IMR-90 (cell line): Measurements from ENCODE around the gene PLA2G2A. TPM values are rescaled to one million over a fixed set of nuclear protein-coding genes. Genes with fewer than 3 reads are reported as not detected.

ENCODE experiments used
- ATAC-seq: fragments of 200-7000 bp; cut with Tn5 transposase; 2 replicates; pipeline ENCODE4 v1.9.1; 2020; ENCODE audit warnings: low read depth, mild to moderate bottlenecking, moderate library complexity
- BruUV-seq: library from RNA; stranded (reverse); fragments of 400-500 nt; replicated peaks from 2 replicates; lab custom pipeline; 2021; lab: Mats Ljungman, UMichigan
- CTCF ChIA-PET: fragments of 300-600 bp; formaldehyde crosslinking; extraction: SDS; loops from one replicate; lab custom pipeline; 2021; ENCODE audit warnings: antibody characterized with exemption; lab: Yijun Ruan, JAX
- POLR2A ChIA-PET: fragments of 300-600 bp; sonication (Branson Sonifier 250); formaldehyde crosslinking; loops from one replicate; lab custom pipeline; 2022; ENCODE audit warnings: antibody characterized with exemption; ENCODE audit not compliant: unreplicated experiment; lab: Charles Lee
- DNase-seq: peaks from one replicate; pipeline ENCODE4 v3.0.0; 2013
- H2AFZ ChIP-seq: replicated peaks from 2 replicates; pipeline ENCODE3; 2013; ENCODE audit warnings: low read length, mild to moderate bottlenecking; ENCODE audit not compliant: poor library complexity
- H2AK5ac ChIP-seq: 2 replicates; pipeline ENCODE4 v1.6.1; 2013; ENCODE audit warnings: low read depth, low read length, inconsistent platforms
- H2AK9ac ChIP-seq: replicated peaks from 2 replicates; pipeline ENCODE3; 2013; ENCODE audit warnings: mild to moderate bottlenecking, low read depth, low read length, moderate library complexity; ENCODE audit not compliant: poor library complexity
- H2BK120ac ChIP-seq: 2 replicates; pipeline ENCODE4 v1.6.1; 2013; ENCODE audit warnings: low read depth, low read length, inconsistent platforms
- H2BK15ac ChIP-seq: 3 replicates; pipeline ENCODE4 v1.6.1; 2013; ENCODE audit warnings: low read depth, low read length, inconsistent platforms
- H2BK20ac ChIP-seq: 2 replicates; pipeline ENCODE4 v1.6.1; 2013; ENCODE audit warnings: low read depth, mild to moderate bottlenecking, inconsistent platforms, low read length, moderate library complexity
- H2BK5ac ChIP-seq: 2 replicates; pipeline ENCODE4 v1.6.1; 2013; ENCODE audit warnings: mild to moderate bottlenecking, low read depth, low read length, inconsistent platforms; ENCODE audit not compliant: poor library complexity, severe bottlenecking
- H3K14ac ChIP-seq: replicated peaks from 2 replicates; pipeline ENCODE4 v1.6.1; 2013; ENCODE audit warnings: low read depth, low read length, inconsistent platforms
- H3K18ac ChIP-seq: 2 replicates; pipeline ENCODE4 v1.6.1; 2013; ENCODE audit warnings: low read depth, low read length, control low read depth
- H3K23ac ChIP-seq: 2 replicates; pipeline ENCODE4 v1.6.1; 2013; ENCODE audit warnings: low read depth, low read length, inconsistent platforms
- H3K27ac ChIP-seq: 2 replicates; pipeline ENCODE4 v1.5.1; 2013; ENCODE audit warnings: mild to moderate bottlenecking, control low read depth, low read length; ENCODE audit not compliant: insufficient read depth
- H3K27me3 ChIP-seq: 2 replicates; pipeline ENCODE4 v1.6.1; 2013; ENCODE audit warnings: low read length; ENCODE audit not compliant: control insufficient read depth, insufficient read depth
- H3K36me3 ChIP-seq: 2 replicates; pipeline ENCODE4 v1.6.1; 2013; ENCODE audit warnings: low read length, mixed read lengths; ENCODE audit not compliant: control insufficient read depth, insufficient read depth
- H3K4ac ChIP-seq: 2 replicates; pipeline ENCODE4 v1.6.1; 2013; ENCODE audit warnings: low read depth, low read length, inconsistent platforms
- H3K4me1 ChIP-seq: 2 replicates; pipeline ENCODE4 v1.6.1; 2013; ENCODE audit warnings: low read length, mixed read lengths; ENCODE audit not compliant: control insufficient read depth, insufficient read depth
- H3K4me2 ChIP-seq: 2 replicates; pipeline ENCODE4 v1.6.1; 2013; ENCODE audit warnings: low read depth, mild to moderate bottlenecking, control low read depth, low read length, moderate library complexity
- H3K4me3 ChIP-seq: 2 replicates; pipeline ENCODE4 v1.5.1; 2013; ENCODE audit warnings: low read depth, mild to moderate bottlenecking, control low read depth, low read length, moderate library complexity; ENCODE audit not compliant: insufficient read depth
- H3K56ac ChIP-seq: 2 replicates; pipeline ENCODE4 v1.6.1; 2013; ENCODE audit warnings: low read length, inconsistent platforms; ENCODE audit not compliant: insufficient read depth; ENCODE audit errors: extremely low read depth
- H3K79me1 ChIP-seq, 2 experiments: 2 replicates each; pipeline ENCODE4 v1.6.1; 2013; ENCODE audit warnings: low read length in 2 of 2, inconsistent platforms in 1 of 2, low read depth in 1 of 2
- H3K9ac ChIP-seq: 2 replicates; pipeline ENCODE4 v1.6.1; 2013; ENCODE audit warnings: low read depth, low read length, control low read depth
- H3K9me1 ChIP-seq: 2 replicates; pipeline ENCODE4 v1.6.1; 2013; ENCODE audit warnings: low read length, inconsistent platforms; ENCODE audit not compliant: insufficient read depth
- H3K9me3 ChIP-seq: 2 replicates; pipeline ENCODE4 v1.6.1; 2013; ENCODE audit warnings: low read length; ENCODE audit not compliant: control insufficient read depth, insufficient read depth
- H4K20me1 ChIP-seq: 2 replicates; pipeline ENCODE4 v1.6.1; 2013; ENCODE audit warnings: low read length, inconsistent platforms; ENCODE audit not compliant: insufficient read depth
- H4K5ac ChIP-seq: 2 replicates; pipeline ENCODE4 v1.6.1; 2013; ENCODE audit warnings: mild to moderate bottlenecking, low read depth, low read length, control low read depth
- H4K8ac ChIP-seq, 2 experiments: 2 replicates each; pipeline ENCODE4 v1.6.1; 2013; ENCODE audit warnings: low read depth in 2 of 2, low read length in 2 of 2, control low read depth in 1 of 2, inconsistent platforms in 1 of 2
- H4K91ac ChIP-seq: 2 replicates; pipeline ENCODE4 v1.6.1; 2013; ENCODE audit warnings: low read depth, low read length, inconsistent platforms; ENCODE audit not compliant: insufficient read depth
- BHLHE40 ChIP-seq: fragments of 150-350 bp; IDR thresholded peaks from 2 replicates; pipeline ENCODE4 v1.6.1; 2016; ENCODE audit warnings: mild to moderate bottlenecking, low read depth, low read length
- ELK1 ChIP-seq: fragments of 150-350 bp; IDR thresholded peaks from 2 replicates; pipeline ENCODE4 v1.6.1; 2016; ENCODE audit warnings: low read depth, mild to moderate bottlenecking, low read length, moderate library complexity, borderline replicate concordance
- RFX5 ChIP-seq: IDR thresholded peaks from 2 replicates; pipeline ENCODE4 v1.8.0; 2012; ENCODE audit warnings: low read depth, mild to moderate bottlenecking, low read length, moderate library complexity
- USF2 ChIP-seq: fragments of 150-350 bp; IDR thresholded peaks from 2 replicates; pipeline ENCODE4 v1.6.1; 2017; ENCODE audit warnings: mild to moderate bottlenecking, antibody characterized with exemption, low read length, low read depth
- WGBS, 2 experiments: methylation state at CpG; one replicate each; pipeline versions ENCODE4 v1.1.5 to v1.1.7; 2013; ENCODE audit warnings: missing lambda C conversion rate in 2 of 2; ENCODE audit not compliant: insufficient read length in 1 of 2; ENCODE audit errors: extremely low coverage in 2 of 2; 5-methylcytosine and 5-hydroxymethylcytosine counted together
- dilution Hi-C: fragments of 300-500 bp; cut with HindIII; formaldehyde crosslinking; loops from one replicate; pipeline ENCODE4 v1.14.3; 2018; ENCODE audit warnings: low sequenced_read_pairs; ENCODE audit not compliant: unreplicated experiment
- in situ Hi-C: fragments of 300-500 bp; cut with MboI; formaldehyde crosslinking; loops from 3 replicates; pipeline ENCODE4 v1.14.3; 2019; ENCODE audit warnings: low sequenced_read_pairs, inconsistent platforms, mixed read lengths
- intact Hi-C: fragments of 100-400 bp; cut with micrococcal nuclease; formaldehyde crosslinking; loops from 2 replicates; pipeline ENCODE4 v1.10.0; 2022
- polyA plus RNA-seq, 3 experiments: library from polyadenylated mRNA; depleted of rRNA; stranded (reverse); fragments of >200 nt; gene quantifications; 2 replicates each; pipeline ENCODE4 v1.2.3, GENCODE V29; 2012; ENCODE audit warnings: low replicate concordance in 1 of 3
- total RNA-seq: library from RNA; depleted of rRNA; stranded (reverse); fragments of >200 nt; gene quantifications from 2 replicates; pipeline ENCODE4 v1.2.3, GENCODE V29; 2012

The PLA2G2A gene
- total and polyA plus RNA-seq, 2 of the 4 experiments (the other 2 are of a cell fraction), result not detected

- dilution Hi-C loops, result no loop called here
- Histone ChIP-seq H3K56ac (no peak overlapping the region), H3K27me3 (peaks cover 12% of the 10 kb centered on the region), H3K9ac (no peak overlapping the region), H3K4me1 (no peaks in the 10 kb centered on the region), H2BK20ac (no peak overlapping the region), H2AFZ (no peak overlapping the region), H3K18ac (no peak overlapping the region), H3K4me3 (no peak overlapping the region), H3K4me2 (no peak overlapping the region), H3K9me3 (no peaks in the 10 kb centered on the region), H3K14ac (no peak overlapping the region), H4K91ac (no peak overlapping the region), H3K23ac (no peak overlapping the region), H2BK120ac (no peak overlapping the region), H3K4ac (no peak overlapping the region), H2BK5ac (no peak overlapping the region), H2AK9ac (no peak overlapping the region), H4K20me1 (no peaks in the 10 kb centered on the region), H4K5ac (no peak overlapping the region), H2BK15ac (no peak overlapping the region), H3K36me3 (no peaks in the 10 kb centered on the region), H3K9me1 (no peaks in the 10 kb centered on the region), H4K8ac (no peak overlapping the region), H2AK5ac (no peak overlapping the region), H3K79me1 (no peaks in the 10 kb centered on the region), H3K27ac (no peak overlapping the region)
- no TSS peak for BruUV-seq
- DNase-seq (no peak), ATAC-seq (no peak)
- WGBS, 2 experiments, result 17% methylated on average over 1 of the region's 3 CpGs; no CpG with 5 or more reads in 1 of the 2 experiments
- ChIA-PET POLR2A (no interaction called here), CTCF (no interaction called here)
- TF ChIP-seq USF2, result no peak
- no peak for TF ChIP-seq BHLHE40
- TF ChIP-seq ELK1, result no peak
- no peak for TF ChIP-seq RFX5
- in situ Hi-C loops, result no loop called here
- intact Hi-C loops, result no loop called here
Observed at GRCh38 chr1:19942088-19942487, 37.3 kb downstream of the PLA2G2A start.
